ELR (cell line): Measurements from ENCODE around the gene MTX1.

Experiments used
- DNase-seq: peaks from one replicate; pipeline ENCODE4 v3.0.0-alpha.2; 2015; ENCODE audit warnings: low read depth

The MTX1 gene

GRCh38 chr1:155174324-155175280 lies 33.9 kb upstream of the MTX1 start:
- peak; percentile 46 for DNase-seq

- DNase-seq, result no peak
These were observed 33.1 kb upstream of the MTX1 start for GRCh38 chr1:155175281-155175926.

GRCh38 chr1:155175927-155176371 lies 32.5 kb upstream of the MTX1 start:
- no peak for DNase-seq

GRCh38 chr1:155176544-155177071 lies 31.9 kb upstream of the MTX1 start:
- DNase-seq, result peak; percentile 80

GRCh38 chr1:155177192-155177917 lies 31.1 kb upstream of the MTX1 start:
- no peak for DNase-seq

- DNase-seq, result no peak
These were observed 30.6 kb upstream of the MTX1 start for GRCh38 chr1:155177918-155178281.

GRCh38 chr1:155178441-155179111 lies 29.9 kb upstream of the MTX1 start:
- no peak for DNase-seq

GRCh38 chr1:155179112-155180031 lies 29.1 kb upstream of the MTX1 start:
- DNase-seq, result no peak

GRCh38 chr1:155181371-155182051 lies 27.0 kb upstream of the MTX1 start:
- DNase-seq, result no peak

GRCh38 chr1:155182052-155182550 lies 26.4 kb upstream of the MTX1 start:
- no peak for DNase-seq

GRCh38 chr1:155183775-155184221 lies 24.7 kb upstream of the MTX1 start:
- DNase-seq, result no peak

GRCh38 chr1:155184351-155184811 lies 24.1 kb upstream of the MTX1 start:
- DNase-seq, result no peak

GRCh38 chr1:155184835-155185782 lies 23.4 kb upstream of the MTX1 start:
- DNase-seq, result no peak

- no peak for DNase-seq
These were observed 22.8 kb upstream of the MTX1 start for GRCh38 chr1:155185783-155186066.

- no peak for DNase-seq
These were observed 22.3 kb upstream of the MTX1 start for GRCh38 chr1:155186067-155186793.

GRCh38 chr1:155186794-155187455 lies 21.6 kb upstream of the MTX1 start:
- DNase-seq, result no peak

- DNase-seq, result no peak
These were observed 21.0 kb upstream of the MTX1 start for GRCh38 chr1:155187456-155187891.
